HG03175 (cell line): ENCODE measurements around the gene THAP2.
A peak's percentile ranks its signal among the peaks of the same experiment; 100 is the strongest.

ENCODE experiments used
- ATAC-seq: cut with Tn5 transposase; IDR thresholded peaks from one replicate; pipeline ENCODE4 v1.9.1; 2021; ENCODE audit warnings: mild to moderate bottlenecking, moderate library complexity; ENCODE audit not compliant: unreplicated experiment

Gene THAP2

DNA sequence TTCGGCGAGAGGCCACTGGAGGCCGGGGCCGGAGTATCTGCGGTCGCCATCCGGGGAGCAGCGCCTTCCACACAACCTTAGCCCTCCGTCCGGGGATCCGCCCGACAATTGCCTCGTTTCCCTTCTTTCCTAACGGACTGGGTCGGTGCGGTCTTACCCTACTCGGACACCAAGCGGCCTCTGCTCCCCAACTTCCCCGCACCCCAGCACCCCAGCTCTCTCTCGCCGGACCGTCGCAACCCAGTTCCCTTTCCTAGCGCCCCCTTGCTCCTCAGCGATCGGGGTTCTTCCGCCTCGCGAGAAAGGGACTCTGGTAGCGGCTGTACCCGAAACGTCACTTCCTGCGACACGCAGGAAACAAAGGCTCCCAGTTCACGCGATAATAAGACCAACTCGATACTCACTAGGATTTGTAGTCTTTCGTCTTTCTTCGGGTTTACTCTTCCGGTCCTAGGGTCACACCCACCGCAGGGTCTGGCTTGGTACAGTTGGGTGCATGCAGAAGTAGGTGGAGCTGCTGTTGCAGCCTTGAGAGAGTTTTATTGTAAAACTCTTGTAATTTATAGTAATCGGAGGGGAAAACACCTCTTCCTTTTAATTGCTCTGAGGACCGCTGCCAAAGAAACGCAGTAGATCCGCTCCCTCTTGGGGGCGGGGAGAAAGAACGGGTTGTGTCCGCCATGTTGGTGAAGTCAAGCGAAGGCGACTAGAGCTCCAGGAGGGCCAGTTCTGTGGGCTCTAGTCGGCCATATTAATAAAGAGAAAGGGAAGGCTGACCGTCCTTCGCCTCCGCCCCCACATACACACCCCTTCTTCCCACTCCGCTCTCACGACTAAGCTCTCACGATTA lies at the start of gene THAP2, which contains the start of gene ZFC3H1:
Gene THAP2 (plus strand): TSS at position 741 of the 850 bp plus-strand sequence. CDS start 209 bp downstream, outside the sequence.
Gene ZFC3H1 (minus strand): TSS at position 288 of the 850 bp plus-strand sequence. CDS start 238 bp downstream, at position 50.
- peak; percentile 90 for ATAC-seq

DNA sequence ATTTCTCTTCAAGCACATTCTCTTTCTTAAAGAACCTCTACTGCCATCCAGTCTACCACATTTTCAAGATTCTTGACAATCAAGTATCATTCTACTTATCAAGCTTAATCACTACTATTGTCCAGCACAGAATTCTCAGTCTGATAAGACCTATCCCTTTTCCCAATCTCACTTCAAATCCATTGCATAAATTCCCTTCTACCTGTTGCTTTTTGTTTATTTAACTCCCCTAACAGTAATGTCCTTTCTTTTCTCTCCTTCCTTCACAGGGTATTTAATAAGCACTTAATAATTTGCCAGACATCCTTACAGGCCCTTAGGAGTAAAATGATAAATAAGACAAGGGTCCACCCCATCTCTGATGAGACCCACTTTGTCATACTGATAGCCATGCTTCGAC lies 42.2 kb upstream of the THAP2 start:
- ATAC-seq, result no peak

DNA sequence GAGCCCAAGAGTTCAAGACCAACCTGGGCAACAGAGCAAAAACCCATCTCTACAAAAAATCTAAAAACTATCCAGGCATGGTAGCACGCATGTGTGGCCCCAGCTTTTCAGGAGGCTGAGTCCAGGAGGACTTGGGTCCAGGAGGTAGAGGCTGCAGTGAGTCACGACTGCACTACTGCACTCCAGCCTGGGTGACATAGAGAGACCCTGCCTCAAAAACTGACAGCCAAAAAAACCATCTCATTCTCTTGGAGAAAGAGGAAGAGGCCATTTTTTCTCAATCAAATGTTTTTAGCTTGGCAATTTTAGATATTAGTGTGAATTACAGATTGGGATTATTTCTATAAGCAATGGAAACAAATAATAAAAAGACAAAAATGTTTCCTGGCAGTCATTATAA lies 38.6 kb upstream of the THAP2 start:
- ATAC-seq, result no peak

DNA sequence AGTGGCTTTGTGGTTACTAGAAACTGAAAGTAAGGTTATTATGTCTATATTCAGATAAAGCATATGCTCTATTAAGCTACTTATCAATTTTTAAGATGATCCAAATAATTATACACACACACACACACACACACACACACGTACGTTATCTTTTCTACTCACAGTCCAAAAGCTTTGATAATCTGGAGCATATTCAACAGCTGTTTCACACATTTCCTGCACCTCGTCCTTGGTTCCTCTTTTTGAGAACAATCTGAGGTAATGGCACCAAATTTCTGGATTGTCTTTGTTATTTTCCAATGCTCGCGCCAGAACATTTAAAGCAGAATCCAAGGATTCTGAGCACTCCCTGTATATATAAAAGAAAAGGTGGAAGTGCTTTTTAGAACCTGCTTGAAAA lies 38.0 kb upstream of the THAP2 start:
- peak; percentile 70 for ATAC-seq

DNA sequence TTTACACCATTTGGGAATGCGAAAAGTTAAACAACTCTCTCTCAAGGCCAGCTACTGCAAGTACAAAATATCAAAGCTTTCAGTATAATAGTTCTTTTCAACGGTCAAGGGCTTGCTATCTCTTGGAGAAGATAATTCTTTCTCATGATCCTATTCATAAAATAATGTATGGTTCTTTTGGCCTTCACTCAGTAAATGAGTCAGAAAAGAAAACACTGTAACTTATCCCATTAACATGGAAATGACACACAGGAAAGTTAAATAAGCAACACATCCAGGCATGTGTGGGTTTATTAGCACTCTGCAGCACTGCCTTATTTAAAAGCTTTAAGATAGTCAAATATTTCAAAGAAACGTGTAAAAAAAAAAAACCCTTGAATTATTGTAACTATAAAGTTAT lies 37.3 kb upstream of the THAP2 start:
- ATAC-seq, result no peak

DNA sequence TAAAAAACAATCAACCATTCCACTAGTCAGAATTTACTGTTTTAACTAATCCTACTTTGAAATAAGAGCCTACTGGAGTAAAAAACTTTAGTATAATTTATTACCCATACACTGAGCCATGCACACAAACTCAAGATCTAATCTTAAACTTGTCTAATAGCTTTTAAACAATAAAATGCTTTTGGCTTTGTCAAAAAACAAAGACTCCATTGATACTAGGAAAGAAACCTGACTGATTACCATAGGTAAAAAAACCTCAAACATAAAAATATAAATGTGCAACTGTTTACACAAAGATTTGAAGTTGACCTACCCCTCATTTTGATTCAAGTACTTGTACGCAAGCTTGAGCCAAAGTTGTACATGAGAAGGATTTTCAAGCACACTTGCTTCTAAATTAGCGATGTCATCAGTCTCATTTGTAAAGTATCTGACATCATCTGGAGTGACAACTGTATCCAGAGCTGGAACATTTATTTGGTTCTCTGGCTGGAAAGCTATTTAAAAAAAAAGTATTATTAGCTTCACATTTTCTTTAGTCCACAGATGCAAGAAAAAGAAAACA lies 36.6 kb upstream of the THAP2 start:
- ATAC-seq, result no peak

DNA sequence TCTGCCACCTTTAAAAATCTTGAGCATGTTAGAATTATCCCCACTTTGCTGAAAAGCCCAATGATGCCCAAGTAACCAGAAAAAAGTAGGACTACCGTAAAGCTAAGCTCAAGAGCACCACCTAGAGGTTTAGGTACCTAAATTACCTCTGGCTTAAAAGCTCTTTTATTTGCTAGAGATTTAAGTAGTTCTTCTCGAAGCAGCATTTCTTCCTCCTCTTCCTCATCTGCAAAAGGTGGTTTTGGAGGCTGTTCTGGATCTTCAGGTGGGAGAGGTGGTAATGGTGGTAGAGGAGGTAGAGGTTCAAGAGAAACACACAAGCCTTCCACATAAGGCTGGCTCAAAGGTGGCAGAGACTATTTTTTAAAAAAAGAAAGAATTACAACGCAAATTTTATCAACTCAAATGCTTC lies 27.4 kb upstream of the THAP2 start:
- peak; percentile 65 for ATAC-seq

DNA sequence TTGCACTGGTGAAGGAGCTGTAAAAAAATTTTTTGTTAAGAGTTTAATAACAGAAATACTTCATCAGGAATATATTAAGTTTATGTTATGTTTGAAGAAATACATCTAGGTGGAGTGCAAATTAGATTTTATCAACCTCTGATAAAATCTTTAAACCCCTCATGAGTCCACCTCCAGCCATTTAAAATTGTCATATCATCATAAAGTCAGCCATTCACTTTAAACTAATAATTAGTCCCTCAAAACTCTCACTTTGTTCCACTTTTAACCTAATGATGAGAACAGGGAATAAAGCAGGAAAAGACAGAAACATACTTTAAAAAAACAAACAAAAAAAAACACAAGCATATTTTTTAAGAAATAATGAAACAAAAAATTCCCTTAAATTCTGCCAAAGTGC lies 25.6 kb upstream of the THAP2 start:
- ATAC-seq, result no peak

DNA sequence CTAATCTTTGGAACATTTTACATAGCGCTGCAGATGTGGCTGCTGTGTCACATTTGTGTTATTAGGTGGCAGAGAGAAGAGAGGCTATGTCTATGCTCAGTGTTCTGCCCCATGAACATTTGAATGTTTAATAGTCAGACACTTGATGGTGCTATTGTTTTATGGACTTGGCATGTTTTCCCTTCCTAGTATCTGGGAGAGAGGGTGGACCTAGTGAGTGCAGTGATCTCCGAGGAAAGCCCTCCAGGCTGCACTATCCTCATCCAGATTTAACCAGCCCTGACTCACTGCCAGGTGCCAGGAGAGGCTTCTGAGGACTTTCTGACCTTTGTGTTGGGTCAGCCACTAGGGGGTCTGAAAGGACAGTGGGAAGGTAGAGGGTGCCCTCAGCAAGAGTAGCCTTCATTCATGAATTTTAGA lies 24.8 kb upstream of the THAP2 start:
- ATAC-seq, result no peak

DNA sequence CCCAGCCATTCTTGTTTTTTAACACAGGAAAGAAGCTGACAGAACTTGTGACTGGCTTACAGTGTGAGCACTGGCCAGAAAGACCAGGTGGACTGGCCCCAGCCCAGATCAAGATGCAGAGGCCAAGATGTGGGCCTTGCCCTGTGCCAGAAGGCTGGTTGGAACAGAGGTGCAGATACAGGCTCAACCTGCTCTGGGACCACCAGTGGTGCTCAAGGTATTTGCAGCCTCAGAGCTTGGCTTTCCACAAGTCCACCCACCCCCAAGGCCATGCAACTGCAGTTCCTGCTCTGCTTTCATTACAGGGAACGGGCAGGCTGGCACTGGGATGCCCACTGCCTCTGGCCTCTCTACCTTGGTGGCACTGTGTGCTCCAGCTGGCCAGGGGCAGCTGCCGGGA lies 23.8 kb upstream of the THAP2 start:
- no peak for ATAC-seq

DNA sequence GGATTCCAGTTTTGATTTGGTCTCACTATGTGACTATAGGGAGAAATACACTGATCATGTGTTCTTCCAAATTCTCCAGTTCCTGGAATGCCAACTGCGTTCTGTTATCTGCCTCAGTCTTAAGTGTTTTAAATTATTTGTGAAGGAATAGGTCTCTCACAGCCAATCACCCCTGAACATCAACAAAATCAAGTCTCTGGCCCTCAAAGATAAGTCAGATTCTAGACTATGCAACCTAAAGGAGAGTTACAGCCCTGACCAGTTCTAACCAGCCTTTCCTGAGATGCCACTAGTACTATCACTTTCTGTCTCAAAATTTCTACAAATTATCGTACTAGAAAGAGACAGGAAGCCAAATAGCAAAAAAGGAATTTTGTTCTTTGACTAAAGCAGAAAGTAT lies 22.7 kb upstream of the THAP2 start:
- ATAC-seq, result no peak

DNA sequence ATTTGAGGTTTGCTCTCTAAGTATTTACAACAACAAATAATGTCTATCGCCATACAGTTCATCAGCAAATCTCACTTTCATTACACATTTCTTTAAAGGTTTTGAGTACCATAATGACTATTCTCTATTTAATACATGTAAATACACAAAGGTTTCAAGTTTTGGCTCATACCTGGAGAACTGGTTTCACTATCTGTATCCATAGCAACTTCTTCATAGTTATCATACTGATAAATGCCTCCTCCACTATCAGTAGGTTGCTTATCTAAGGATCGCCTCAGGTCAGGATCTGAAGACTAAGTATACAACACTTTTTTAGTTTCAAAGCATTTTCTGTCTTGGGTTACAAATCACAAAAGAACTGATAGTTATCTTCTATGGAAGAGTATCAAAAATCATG lies 21.8 kb upstream of the THAP2 start:
- no peak for ATAC-seq

DNA sequence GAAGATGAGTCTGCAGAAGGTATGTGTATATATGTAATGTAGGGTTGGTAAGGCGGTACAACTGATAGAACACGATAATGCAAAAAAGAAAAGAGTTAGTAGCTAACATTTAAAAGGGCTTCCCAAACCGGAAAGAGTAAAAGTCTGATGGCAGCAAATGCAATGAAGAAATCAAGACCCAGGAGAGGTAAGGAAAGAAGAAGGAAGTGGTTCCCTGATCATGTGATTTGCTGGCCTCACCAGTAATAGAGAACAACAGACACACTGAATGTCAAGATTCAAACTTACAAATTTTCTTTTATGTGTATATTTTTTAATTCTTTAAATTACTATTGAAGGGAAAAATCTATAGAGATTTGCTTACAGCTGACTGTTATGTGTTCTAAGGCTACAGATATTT lies 18.8 kb upstream of the THAP2 start:
- no peak for ATAC-seq

DNA sequence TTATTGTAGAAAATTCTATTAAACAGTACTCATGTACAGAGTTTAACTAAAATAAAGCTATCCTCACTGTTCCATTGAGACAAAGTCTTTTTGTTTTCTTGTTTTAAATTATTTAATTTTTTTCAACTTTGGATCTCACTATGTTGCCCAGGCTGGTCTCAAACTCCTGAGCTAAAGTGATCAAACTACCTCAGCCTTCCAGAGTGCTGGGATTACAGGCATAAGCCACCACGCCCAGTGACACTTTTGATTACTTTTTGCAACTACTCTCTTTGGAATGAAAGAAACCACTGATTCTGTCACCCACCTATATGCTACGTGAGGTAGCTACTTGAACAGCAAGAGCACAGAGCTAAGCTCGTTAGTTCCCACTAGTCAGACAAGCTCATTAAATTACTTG lies 17.6 kb upstream of the THAP2 start:
- no peak for ATAC-seq

DNA sequence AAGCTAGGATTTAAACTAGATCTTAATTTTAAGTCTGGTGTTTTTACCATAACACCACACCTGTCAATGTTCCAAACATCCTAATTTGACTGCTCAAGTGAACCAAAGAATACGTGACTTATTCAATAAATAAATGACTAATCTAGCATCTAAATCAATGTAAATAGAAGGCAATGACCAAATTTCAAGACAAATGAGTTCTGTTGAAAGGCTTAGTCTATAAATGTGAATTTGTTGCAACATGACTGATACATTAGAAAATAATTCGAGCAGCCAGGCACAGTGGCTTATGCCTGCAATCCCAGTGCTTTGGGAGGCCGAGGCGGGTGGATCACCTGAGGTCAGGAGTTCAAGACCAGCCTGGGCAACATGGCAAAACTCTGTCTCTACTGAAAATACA lies 15.6 kb upstream of the THAP2 start:
- no peak for ATAC-seq

DNA sequence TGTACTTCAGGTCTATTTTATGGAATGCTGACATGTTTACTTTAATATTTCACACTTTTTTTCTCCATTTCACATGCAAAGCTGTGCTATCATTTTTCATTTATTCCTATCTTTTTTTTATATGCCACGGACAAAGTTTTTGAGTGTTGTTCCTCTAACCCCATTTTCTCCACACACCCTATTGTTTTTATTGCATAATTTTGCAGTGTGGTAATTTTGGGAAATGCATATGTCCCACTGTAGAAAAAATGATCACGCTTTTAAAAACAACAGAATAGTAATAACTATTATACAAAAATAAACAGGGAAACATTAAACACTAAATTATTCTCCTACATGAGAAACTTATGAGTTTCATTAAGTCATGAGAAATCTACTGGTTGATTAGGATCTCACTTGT lies 14.7 kb upstream of the THAP2 start:
- no peak for ATAC-seq

DNA sequence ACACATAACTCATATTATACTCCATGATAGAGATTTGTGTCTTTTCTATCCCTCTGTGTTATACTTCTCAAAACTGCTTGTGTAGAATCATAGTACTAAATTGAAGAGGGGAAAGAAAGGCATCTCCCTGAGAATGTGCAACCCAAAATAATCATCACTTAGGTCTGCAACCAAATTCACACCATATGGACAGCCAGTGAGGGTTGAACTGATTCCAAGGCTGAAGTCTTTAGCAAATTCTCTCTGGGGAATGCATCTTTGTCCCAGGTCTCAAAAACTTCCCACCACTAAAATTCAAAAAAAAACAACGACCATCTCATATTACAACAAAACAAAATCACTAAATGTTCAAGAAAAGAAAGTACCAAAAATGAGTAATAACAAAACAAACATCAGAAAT lies 11.4 kb upstream of the THAP2 start:
- no peak for ATAC-seq

DNA sequence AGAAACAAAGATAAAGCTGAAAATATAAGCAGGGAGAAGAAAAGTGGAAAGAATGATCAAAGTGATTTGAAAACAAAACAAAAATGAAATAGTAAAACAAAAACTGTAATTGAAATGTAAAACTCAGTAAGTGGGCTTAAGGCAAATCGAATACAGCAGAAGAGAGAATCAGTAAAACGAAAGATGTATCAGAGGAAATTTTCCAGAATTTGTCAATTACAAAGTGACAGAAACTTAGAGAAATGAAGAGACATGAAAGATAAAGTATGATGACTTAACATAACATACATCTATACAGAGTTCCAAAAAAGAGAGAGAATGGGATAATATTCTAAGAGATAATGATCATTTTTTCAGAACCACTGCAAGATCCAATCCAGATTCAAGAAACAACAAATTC lies 11.0 kb upstream of the THAP2 start:
- ATAC-seq, result no peak

DNA sequence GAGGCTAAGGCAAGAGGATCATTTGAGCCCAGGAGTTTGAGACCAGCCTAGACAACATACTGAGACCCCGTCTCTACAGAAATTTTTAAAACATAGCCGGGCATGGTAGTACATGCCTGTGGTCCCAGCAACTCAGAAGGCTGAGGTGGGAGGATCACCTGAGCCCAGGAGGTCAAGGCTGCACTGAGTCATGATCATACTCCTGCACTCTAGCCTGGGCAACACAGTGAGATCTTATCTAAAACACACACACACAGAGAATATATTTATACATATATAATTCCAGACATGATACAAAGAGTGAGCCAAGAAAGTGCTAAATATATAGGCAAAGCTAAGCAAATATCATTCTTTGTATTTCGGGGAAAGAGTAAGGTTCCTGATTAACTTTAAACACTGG lies 9.9 kb upstream of the THAP2 start:
- no peak for ATAC-seq

DNA sequence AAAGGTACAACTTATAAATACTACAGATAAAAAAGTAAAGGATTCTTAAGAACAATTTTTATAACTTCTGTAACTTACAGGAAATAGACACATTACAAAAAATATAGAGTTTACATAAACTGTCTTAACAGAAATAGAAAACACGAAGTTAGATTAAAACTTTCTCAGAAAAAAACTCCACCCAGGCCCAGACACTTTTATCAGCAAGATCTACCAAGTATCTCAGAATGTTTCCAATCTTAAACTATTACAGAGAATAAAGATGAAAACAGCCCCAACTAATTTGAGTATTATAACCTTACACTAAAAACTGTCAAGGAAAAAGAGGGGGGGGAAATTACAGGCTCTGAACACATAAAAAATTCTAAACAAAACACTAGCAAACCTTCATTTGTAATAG lies 8.6 kb upstream of the THAP2 start:
- no peak for ATAC-seq

DNA sequence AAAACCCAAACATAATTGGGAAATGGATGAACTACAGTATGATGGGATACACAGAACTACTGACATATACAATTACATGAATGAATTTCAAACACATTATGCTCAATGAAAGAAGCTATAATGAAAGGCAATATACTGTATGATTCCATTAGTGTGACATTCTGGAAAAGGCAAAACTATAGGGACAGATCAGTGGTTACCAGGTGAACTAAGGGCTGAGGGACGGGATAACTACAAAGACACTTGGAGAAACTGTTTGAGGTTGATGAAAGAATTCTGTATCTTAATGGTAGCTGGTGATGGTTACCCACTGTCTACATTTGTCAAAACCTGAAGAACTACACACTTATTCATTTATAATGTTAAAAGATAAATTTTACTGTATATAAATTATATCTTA lies 8.2 kb upstream of the THAP2 start:
- no peak for ATAC-seq

DNA sequence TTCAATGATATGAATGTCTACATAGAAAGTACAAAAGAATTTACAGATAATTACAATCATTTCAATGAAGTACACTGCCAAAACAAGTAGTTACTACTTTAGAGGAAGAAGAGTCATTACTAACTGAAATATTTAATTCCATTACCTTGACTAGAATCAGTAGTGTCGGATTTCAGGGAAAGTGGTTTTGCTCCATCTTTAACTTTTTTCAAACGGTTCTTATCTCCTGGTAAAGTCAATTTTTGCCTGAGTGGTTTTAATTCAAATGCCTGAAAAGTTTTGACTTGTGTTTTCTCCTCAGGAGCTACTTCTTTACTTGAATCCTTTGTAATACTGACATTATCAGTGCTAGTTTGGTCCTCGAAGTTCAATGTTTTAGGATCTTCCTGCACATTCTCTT lies 7.4 kb upstream of the THAP2 start:
- ATAC-seq, result no peak
